ENCODE data around the gene RAB8B. TPM values are rescaled to one million over a fixed set of nuclear protein-coding genes. Genes with fewer than 3 reads are reported as not detected.

Gene RAB8B
- total RNA-seq, 1 experiment from 2014 or later = 33.8 TPM

DNA sequence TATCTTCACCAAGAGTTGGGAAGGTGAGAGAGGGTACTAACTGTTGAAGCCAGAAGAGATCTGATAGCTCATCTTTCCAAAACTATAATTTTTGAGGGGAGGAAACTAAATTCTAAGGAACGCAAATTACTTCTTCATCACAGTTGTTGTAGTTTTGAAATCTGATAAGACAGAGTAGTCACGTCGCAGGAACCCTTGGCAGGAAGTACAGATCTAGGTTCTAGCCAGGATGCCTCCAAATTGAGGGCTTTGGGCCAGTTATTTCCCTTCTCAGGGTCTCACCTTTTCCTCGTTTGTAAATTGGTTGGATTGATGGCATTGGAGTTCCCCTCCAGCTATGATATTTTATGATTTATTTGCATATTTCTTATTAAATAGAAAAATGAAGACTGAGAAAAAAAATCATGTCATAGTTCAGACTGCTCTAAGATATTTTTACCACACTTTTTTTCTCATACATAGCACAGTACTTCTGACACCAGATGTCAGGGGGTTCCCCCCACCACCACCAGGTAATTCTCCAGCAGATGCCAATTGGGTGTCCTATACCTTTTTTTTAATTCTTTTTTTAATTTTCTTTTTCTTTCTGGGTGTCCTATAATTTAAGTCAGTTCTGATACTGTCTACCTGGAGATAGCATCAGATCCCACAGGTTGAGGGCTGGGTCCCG lies 55.7 kb downstream of the RAB8B start:
- no CpG with 5 or more reads among the region's 5 CpGs for WGBS (ENCODE audit: extremely low coverage, insufficient read length, low lambda C conversion rate)
- Mint-ChIP-seq H3K27ac (0 out of 7 replicates have a peak overlapping the region, but pooled peaks of 1 of the 3 experiments have one; percentile 21), H3K4me1 (no peaks in the 10 kb centered on the region), H3K9me3 (peaks cover 18 to 23% of the 10 kb centered on the region in 2 experiments; a peak in 4 of 5 replicates), H3K27me3 (ENCODE audit: low read depth) (no peaks in the 10 kb centered on the region), H3K4me3 (no peak overlapping the region), H3K36me3 (ENCODE audit: insufficient read depth in 1 of 3, low read depth in 3 of 3) (peaks cover 28 to 45% (median 29%) of the 10 kb centered on the region in 3 experiments)
- no peak overlapping the region for H2BK15ac ChIP-seq (ENCODE audit: low read depth, low read length)
- H4K20me1 ChIP-seq (ENCODE audit: control insufficient read depth, insufficient read depth, insufficient read length) = no peaks in the 10 kb centered on the region
- no peak overlapping the region for H3K4me2 ChIP-seq (ENCODE audit: insufficient read depth, insufficient read length, low read length)
- H3K23ac ChIP-seq (ENCODE audit: insufficient read length, low read depth, low read length) = no peak overlapping the region
- H4K5ac ChIP-seq (ENCODE audit: insufficient read length, low read depth, low read length) = no peak overlapping the region
- H3K79me2 ChIP-seq (ENCODE audit: insufficient read depth, low read length) = no peaks in the 10 kb centered on the region
- TF ChIP-seq, protein P1, sequence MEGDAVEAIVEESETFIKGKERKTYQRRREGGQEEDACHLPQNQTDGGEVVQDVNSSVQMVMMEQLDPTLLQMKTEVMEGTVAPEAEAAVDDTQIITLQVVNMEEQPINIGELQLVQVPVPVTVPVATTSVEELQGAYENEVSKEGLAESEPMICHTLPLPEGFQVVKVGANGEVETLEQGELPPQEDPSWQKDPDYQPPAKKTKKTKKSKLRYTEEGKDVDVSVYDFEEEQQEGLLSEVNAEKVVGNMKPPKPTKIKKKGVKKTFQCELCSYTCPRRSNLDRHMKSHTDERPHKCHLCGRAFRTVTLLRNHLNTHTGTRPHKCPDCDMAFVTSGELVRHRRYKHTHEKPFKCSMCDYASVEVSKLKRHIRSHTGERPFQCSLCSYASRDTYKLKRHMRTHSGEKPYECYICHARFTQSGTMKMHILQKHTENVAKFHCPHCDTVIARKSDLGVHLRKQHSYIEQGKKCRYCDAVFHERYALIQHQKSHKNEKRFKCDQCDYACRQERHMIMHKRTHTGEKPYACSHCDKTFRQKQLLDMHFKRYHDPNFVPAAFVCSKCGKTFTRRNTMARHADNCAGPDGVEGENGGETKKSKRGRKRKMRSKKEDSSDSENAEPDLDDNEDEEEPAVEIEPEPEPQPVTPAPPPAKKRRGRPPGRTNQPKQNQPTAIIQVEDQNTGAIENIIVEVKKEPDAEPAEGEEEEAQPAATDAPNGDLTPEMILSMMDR (conservative IDR thresholded peaks at IDR 0.05) = no peak
- H3K9me3 ChIP-seq (ENCODE audit: control insufficient read depth, low read depth, low read length) = no peaks in the 10 kb centered on the region
- no peak for DNase-seq
- H3K23me2 ChIP-seq (ENCODE audit: insufficient read length, low read depth, low read length, poor library complexity, severe bottlenecking) = no peaks in the 10 kb centered on the region
- no peak overlapping the region for H2BK12ac ChIP-seq (ENCODE audit: insufficient read length, low read depth, low read length)
- H3K27ac ChIP-seq (ENCODE audit: insufficient read length, low read depth, low read length) = no peak overlapping the region
- no peak overlapping the region for H4K91ac ChIP-seq (ENCODE audit: insufficient read length, low read depth, low read length)
- no peak overlapping the region for H2AK5ac ChIP-seq (ENCODE audit: insufficient read length, low read length)
- H3K4me1 ChIP-seq (ENCODE audit: insufficient read depth, low read length) = no peaks in the 10 kb centered on the region
- no peak overlapping the region for H2BK120ac ChIP-seq (ENCODE audit: low read depth, low read length, poor library complexity, severe bottlenecking)
- H3K9ac ChIP-seq (ENCODE audit: extremely low read depth, insufficient read length, low read length) = no peak overlapping the region
- H3K56ac ChIP-seq (ENCODE audit: insufficient read length, low read depth, low read length) = no peak overlapping the region
- H2BK20ac ChIP-seq (ENCODE audit: low read depth, low read length, poor library complexity, severe bottlenecking) = no peak overlapping the region
- H3K4ac ChIP-seq (ENCODE audit: low read depth, low read length) = no peak overlapping the region
- no peaks in the 10 kb centered on the region for H3K79me1 ChIP-seq (ENCODE audit: insufficient read depth, low read depth, low read length, poor library complexity, severe bottlenecking)
- no peak overlapping the region for H3K18ac ChIP-seq (ENCODE audit: insufficient read length, low read depth, low read length)
- H2BK5ac ChIP-seq (ENCODE audit: insufficient read length, low read length) = no peak overlapping the region
- H3T11ph ChIP-seq (ENCODE audit: low read length) = no peak overlapping the region
- no peak overlapping the region for H3K14ac ChIP-seq (ENCODE audit: insufficient read depth, low read length)
- H3K27me3 ChIP-seq (ENCODE audit: insufficient read depth, low read length) = no peaks in the 10 kb centered on the region; the same call in 1 of the 2 replicates
- no peak overlapping the region for H4K8ac ChIP-seq (replicated peaks; ENCODE audit: insufficient read length, low read depth, low read length)
- H2AFZ ChIP-seq (ENCODE audit: low read length) = no peak overlapping the region

Data from H9 (cell line).